GM19023 (cell line): ENCODE results near the gene CRYBG1.

ENCODE experiments used
- ATAC-seq: cut with Tn5 transposase; IDR thresholded peaks from one replicate; pipeline ENCODE4 v1.9.1; 2021; ENCODE audit warnings: mild to moderate bottlenecking, moderate library complexity; ENCODE audit not compliant: unreplicated experiment

The CRYBG1 gene

GRCh38 chr6:106522562-106523250 lies 162.2 kb downstream of the CRYBG1 start:
- no peak for ATAC-seq

- ATAC-seq: peak; percentile 30
Measured at GRCh38 chr6:106525107-106525881, 164.8 kb downstream of the CRYBG1 start.

GRCh38 chr6:106525882-106526275 lies 165.4 kb downstream of the CRYBG1 start:
- ATAC-seq: no peak

- no peak for ATAC-seq
Measured at GRCh38 chr6:106527117-106527516, 166.6 kb downstream of the CRYBG1 start.

- no peak for ATAC-seq
Measured at GRCh38 chr6:106527979-106528378, 167.5 kb downstream of the CRYBG1 start.

- ATAC-seq: no peak
Measured at GRCh38 chr6:106528521-106528920, 168.0 kb downstream of the CRYBG1 start.

- ATAC-seq: no peak
Measured at GRCh38 chr6:106529438-106529837, 168.9 kb downstream of the CRYBG1 start.

- ATAC-seq: no peak
Measured at GRCh38 chr6:106530026-106530425, 169.5 kb downstream of the CRYBG1 start.

GRCh38 chr6:106530502-106530901 lies 170.0 kb downstream of the CRYBG1 start:
- ATAC-seq: no peak

- ATAC-seq: no peak
Measured at GRCh38 chr6:106533054-106533453, 172.5 kb downstream of the CRYBG1 start.

GRCh38 chr6:106534004-106534403 lies 173.5 kb downstream of the CRYBG1 start:
- ATAC-seq: no peak

- ATAC-seq: no peak
Measured at GRCh38 chr6:106534564-106534982, 174.1 kb downstream of the CRYBG1 start.

- no peak for ATAC-seq
Measured at GRCh38 chr6:106535012-106535411, 174.5 kb downstream of the CRYBG1 start.

GRCh38 chr6:106536357-106536756 lies 175.8 kb downstream of the CRYBG1 start:
- ATAC-seq: no peak

- ATAC-seq: no peak
Measured at GRCh38 chr6:106536851-106537250, 176.3 kb downstream of the CRYBG1 start.

- ATAC-seq: no peak
Measured at GRCh38 chr6:106537662-106538061, 177.1 kb downstream of the CRYBG1 start.

GRCh38 chr6:106538145-106538544 lies 177.6 kb downstream of the CRYBG1 start:
- no peak for ATAC-seq

GRCh38 chr6:106539936-106540335 lies 179.4 kb downstream of the CRYBG1 start:
- no peak for ATAC-seq

- no peak for ATAC-seq
Measured at GRCh38 chr6:106540432-106540831, 179.9 kb downstream of the CRYBG1 start.

GRCh38 chr6:106540907-106541306 lies 180.4 kb downstream of the CRYBG1 start:
- ATAC-seq: no peak

GRCh38 chr6:106546261-106546690 lies 185.8 kb downstream of the CRYBG1 start:
- ATAC-seq: no peak

- no peak for ATAC-seq
Measured at GRCh38 chr6:106546691-106547414, 186.3 kb downstream of the CRYBG1 start.
